C4-2B (cell line): ENCODE results near the gene LHCGR.

Source experiments
- H3K27ac ChIP-seq: fragments of 450-650 bp; 2 replicates; pipeline ENCODE4 v1.5.1; 2017
- ZFX ChIP-seq: fragments of 450-650 bp; IDR thresholded peaks from 2 replicates; pipeline ENCODE4 v1.6.1; 2017
- TF ChIP-seq, protein P1 (sequence below): fragments of 450-650 bp; conservative IDR thresholded peaks from 2 replicates; pipeline ENCODE4 v1.5.1; 2017; ENCODE audit warnings: mild to moderate bottlenecking

Gene LHCGR

DNA sequence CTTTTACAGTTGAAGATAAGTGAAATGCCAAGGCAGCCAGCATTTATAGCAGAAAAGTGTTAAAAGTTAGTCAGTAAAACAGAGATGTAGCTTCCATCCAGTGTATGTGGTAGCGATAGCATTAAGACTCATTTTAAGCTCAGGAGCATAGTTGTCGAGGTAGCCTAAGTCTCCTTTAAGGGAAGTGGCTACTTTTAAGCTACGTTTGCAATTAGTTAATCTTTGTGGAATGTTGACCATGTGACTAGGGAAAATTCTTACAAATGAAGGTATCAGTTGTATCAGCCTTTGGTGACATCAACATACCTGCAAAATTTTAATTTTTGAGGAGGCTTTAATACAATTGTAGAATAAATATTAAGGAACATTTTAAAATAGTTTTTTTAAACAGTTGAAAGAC lies 61.9 kb downstream of the LHCGR start:
- H3K27ac ChIP-seq = no peak overlapping the region

DNA sequence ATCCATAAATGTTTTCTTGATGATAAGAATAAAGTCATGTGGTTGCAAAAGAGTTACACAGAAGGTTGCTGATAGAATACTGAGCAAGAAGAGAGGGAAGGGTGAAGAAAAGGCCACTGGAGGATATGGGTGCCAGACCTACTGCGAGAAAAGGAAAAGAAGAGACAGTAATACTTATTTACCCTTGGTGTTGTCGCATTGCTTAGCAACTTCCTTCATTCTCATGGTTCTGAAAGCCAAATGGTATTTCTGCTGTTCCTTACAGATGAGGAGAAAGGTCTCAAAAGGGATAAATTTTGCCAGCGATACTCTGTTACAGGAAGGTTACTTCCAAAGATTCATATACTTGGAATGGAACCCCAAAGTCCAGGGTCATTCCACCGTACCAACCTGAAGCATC lies 62.5 kb downstream of the LHCGR start:
- TF ChIP-seq, protein P1, sequence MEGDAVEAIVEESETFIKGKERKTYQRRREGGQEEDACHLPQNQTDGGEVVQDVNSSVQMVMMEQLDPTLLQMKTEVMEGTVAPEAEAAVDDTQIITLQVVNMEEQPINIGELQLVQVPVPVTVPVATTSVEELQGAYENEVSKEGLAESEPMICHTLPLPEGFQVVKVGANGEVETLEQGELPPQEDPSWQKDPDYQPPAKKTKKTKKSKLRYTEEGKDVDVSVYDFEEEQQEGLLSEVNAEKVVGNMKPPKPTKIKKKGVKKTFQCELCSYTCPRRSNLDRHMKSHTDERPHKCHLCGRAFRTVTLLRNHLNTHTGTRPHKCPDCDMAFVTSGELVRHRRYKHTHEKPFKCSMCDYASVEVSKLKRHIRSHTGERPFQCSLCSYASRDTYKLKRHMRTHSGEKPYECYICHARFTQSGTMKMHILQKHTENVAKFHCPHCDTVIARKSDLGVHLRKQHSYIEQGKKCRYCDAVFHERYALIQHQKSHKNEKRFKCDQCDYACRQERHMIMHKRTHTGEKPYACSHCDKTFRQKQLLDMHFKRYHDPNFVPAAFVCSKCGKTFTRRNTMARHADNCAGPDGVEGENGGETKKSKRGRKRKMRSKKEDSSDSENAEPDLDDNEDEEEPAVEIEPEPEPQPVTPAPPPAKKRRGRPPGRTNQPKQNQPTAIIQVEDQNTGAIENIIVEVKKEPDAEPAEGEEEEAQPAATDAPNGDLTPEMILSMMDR = no peak
- TF ChIP-seq ZFX = no peak
- no peak overlapping the region for H3K27ac ChIP-seq

More for the DNA sequence above, 61.9 kb downstream of the LHCGR start:
- TF ChIP-seq, protein P1 = no peak
- TF ChIP-seq ZFX = no peak

GRCh38 chr2:48691935-48692691 lies 63.4 kb downstream of the LHCGR start:
- TF ChIP-seq ZFX = no peak
- TF ChIP-seq, protein P1 = no peak
- no peak overlapping the region for H3K27ac ChIP-seq

- TF ChIP-seq, protein P1 = no peak
- TF ChIP-seq ZFX = no peak
- no peak overlapping the region for H3K27ac ChIP-seq
Observed at GRCh38 chr2:48685126-48685525, 70.4 kb downstream of the LHCGR start.

DNA sequence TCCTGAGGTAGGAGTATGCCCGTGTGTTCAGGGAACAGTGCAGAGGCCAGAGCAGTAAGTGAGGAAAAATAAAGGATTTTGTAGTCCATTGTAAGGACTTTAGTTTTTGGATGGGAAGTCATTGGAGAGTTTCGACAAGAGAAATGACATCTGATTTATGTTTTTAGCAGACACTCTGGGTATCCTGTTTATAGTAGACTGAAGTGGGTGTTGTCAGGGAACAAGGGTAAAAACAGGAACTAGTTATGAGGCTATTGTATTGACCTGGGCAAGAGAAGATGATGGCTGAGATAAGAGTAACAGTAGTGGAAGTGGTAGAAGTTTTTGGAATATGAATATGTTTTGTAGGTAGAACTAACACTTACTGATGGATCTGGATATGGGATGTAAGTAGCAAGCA lies 78.1 kb downstream of the LHCGR start:
- TF ChIP-seq, protein P1 = no peak
- no peak for TF ChIP-seq ZFX
- H3K27ac ChIP-seq = no peak overlapping the region

DNA sequence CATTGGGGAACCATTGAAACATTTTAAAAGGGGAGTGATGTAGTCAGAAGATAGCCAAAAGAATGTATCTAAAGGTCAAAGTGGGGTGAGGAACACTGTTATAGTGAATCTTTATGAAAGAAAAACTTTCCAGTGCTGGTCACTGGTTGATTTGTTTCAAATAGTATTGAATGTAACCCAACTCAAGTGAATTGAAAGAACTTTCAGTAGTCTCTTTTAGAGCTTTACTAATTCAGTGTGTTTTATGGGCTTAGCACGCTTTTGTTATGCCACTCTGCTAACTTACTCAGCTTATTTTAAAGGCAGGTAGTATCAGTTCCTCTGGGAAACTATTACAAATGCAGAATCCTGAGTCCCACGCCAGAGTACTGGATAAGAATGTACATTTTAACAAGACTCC lies 80.6 kb downstream of the LHCGR start:
- TF ChIP-seq, protein P1 = no peak
- no peak for TF ChIP-seq ZFX
- H3K27ac ChIP-seq = no peak overlapping the region

GRCh38 chr2:48673581-48673980 lies 81.9 kb downstream of the LHCGR start:
- H3K27ac ChIP-seq = no peak overlapping the region
- TF ChIP-seq, protein P1 = no peak
- TF ChIP-seq ZFX = no peak
